Upper lobe of right lung (tissue), 1 donor: Measurements from ENCODE around the gene CALY. TPM values are rescaled to one million over a fixed set of nuclear protein-coding genes. Genes with fewer than 3 reads are reported as not detected.
"Not testable (repeated sequence)": the region's sequence is repeated elsewhere in the genome, so short reads cannot be mapped to it uniquely, and the experiment has no call there.

Experiments used
- ATAC-seq: fragments of 200-7000 bp; cut with Tn5 transposase; one replicate; pipeline ENCODE4 v1.9.1; 2020; ENCODE audit warnings: mild to moderate bottlenecking, moderate library complexity
- DNase-seq: peaks from one replicate; pipeline ENCODE4 v3.0.0-alpha.2; 2020
- H3K27ac ChIP-seq: fragments of 200-600 bp; one replicate; pipeline ENCODE4 v1.8.0; 2022
- H3K27me3 ChIP-seq: fragments of 200-600 bp; one replicate; pipeline ENCODE4 v1.8.0; 2022; ENCODE audit warnings: mild to moderate bottlenecking
- H3K36me3 ChIP-seq: fragments of 200-600 bp; one replicate; pipeline ENCODE4 v1.8.0; 2022
- H3K4me1 ChIP-seq: fragments of 200-600 bp; one replicate; pipeline ENCODE4 v1.8.0; 2022
- H3K4me3 ChIP-seq: fragments of 200-600 bp; one replicate; pipeline ENCODE4 v1.8.0; 2022; ENCODE audit warnings: mild to moderate bottlenecking
- H3K9me3 ChIP-seq: fragments of 200-600 bp; one replicate; pipeline ENCODE4 v1.8.0; 2022
- CTCF ChIP-seq: fragments of 200-600 bp; IDR thresholded peaks from one replicate; pipeline ENCODE4 v1.8.0; 2022; ENCODE audit warnings: antibody characterized with exemption
- intact Hi-C: fragments of 100-400 bp; cut with DNase I; formaldehyde crosslinking; loops from one replicate; pipeline ENCODE4 v1.11.0; 2022
- total RNA-seq: library from RNA; stranded (reverse); fragmentation: NEBNext Ultra II Directional; extraction: Animal tissue kit (Norgen Biotek cat#: 25700); gene quantifications from one replicate; pipeline ENCODE4 v1.2.1, GENCODE V29; 2021
- donor health status: DM: no; HTN: yes; CAD: no; lungs with severe emphysema.

The CALY gene
- total RNA-seq, 1 donor from 2014 or later: not detected

GRCh38 chr10:133326745-133327650 lies 9.7 kb downstream of the CALY start:
- Histone ChIP-seq H3K4me3 (no peak overlapping the region), H3K27me3 (peaks cover 62% of the 10 kb centered on the region), H3K9me3 (no peaks in the 10 kb centered on the region), H3K36me3 (no peaks in the 10 kb centered on the region), H3K4me1 (peaks cover 12% of the 10 kb centered on the region), H3K27ac (no peak overlapping the region)
- no peak for TF ChIP-seq CTCF
- intact Hi-C loops: no loop called here
- ATAC-seq (no peak), DNase-seq (no peak)

- TF ChIP-seq CTCF: no peak
- peaks cover 55% of the 10 kb centered on the region for H3K27me3 ChIP-seq
- no peak for DNase-seq
- H3K27ac ChIP-seq: no peak overlapping the region
- H3K4me1 ChIP-seq: peaks cover 12% of the 10 kb centered on the region
- H3K36me3 ChIP-seq: no peaks in the 10 kb centered on the region
- H3K4me3 ChIP-seq: peak overlapping the region; percentile 23
- intact Hi-C loops: no loop called here
- ATAC-seq: no peak
- no peaks in the 10 kb centered on the region for H3K9me3 ChIP-seq
These were observed 10.5 kb downstream of the CALY start for GRCh38 chr10:133326223-133326551.

GRCh38 chr10:133325440-133326222 lies 11.1 kb downstream of the CALY start:
- Histone ChIP-seq H3K4me3 (peak overlapping the region; percentile 23), H3K4me1 (peaks cover 12% of the 10 kb centered on the region), H3K9me3 (no peaks in the 10 kb centered on the region), H3K27me3 (peaks cover 50% of the 10 kb centered on the region), H3K27ac (no peak overlapping the region), H3K36me3 (no peaks in the 10 kb centered on the region)
- ATAC-seq (no peak), DNase-seq (no peak)
- intact Hi-C loops: no loop called here
- TF ChIP-seq CTCF: no peak

- DNase-seq (no peak), ATAC-seq (no peak)
- Histone ChIP-seq H3K9me3 (no peaks in the 10 kb centered on the region), H3K27me3 (peaks cover 49% of the 10 kb centered on the region), H3K36me3 (no peaks in the 10 kb centered on the region), H3K4me3 (no peak overlapping the region), H3K4me1 (peaks cover 9% of the 10 kb centered on the region), H3K27ac (no peak overlapping the region)
- TF ChIP-seq CTCF: no peak
- intact Hi-C loops: no loop called here
These were observed 11.8 kb downstream of the CALY start for GRCh38 chr10:133324857-133325260.

GRCh38 chr10:133324198-133324792 lies 12.4 kb downstream of the CALY start:
- peak; percentile 82 for DNase-seq
- intact Hi-C loops: no loop called here
- peaks cover 50% of the 10 kb centered on the region for H3K27me3 ChIP-seq

GRCh38 chr10:133322064-133322709 lies 14.5 kb downstream of the CALY start:
- intact Hi-C loops: not testable (repeated sequence)

More at GRCh38 chr10:133324198-133324792, 12.4 kb downstream of the CALY start:
- H3K9me3 ChIP-seq: no peaks in the 10 kb centered on the region
- no peak for TF ChIP-seq CTCF
- H3K27ac ChIP-seq: no peak overlapping the region
- peaks cover 9% of the 10 kb centered on the region for H3K4me1 ChIP-seq
- H3K36me3 ChIP-seq: no peaks in the 10 kb centered on the region
- H3K4me3 ChIP-seq: no peak overlapping the region
- ATAC-seq: peak; percentile 66

GRCh38 chr10:133320852-133321422 lies 15.8 kb downstream of the CALY start:
- H3K27me3 ChIP-seq: peaks cover 23% of the 10 kb centered on the region
- H3K4me1 ChIP-seq, intact Hi-C loops, H3K27ac ChIP-seq, H3K36me3 ChIP-seq, DNase-seq, H3K4me3 ChIP-seq, ATAC-seq, H3K9me3 ChIP-seq: not testable (repeated sequence)

More at GRCh38 chr10:133322064-133322709, 14.5 kb downstream of the CALY start:
- not testable (repeated sequence) for ATAC-seq, H3K27ac ChIP-seq, H3K36me3 ChIP-seq, H3K9me3 ChIP-seq, H3K4me3 ChIP-seq, DNase-seq
- Histone ChIP-seq H3K27me3 (peaks cover 36% of the 10 kb centered on the region), H3K4me1 (peaks cover 12% of the 10 kb centered on the region)
